ENCODE measurements around the gene OR8D4. TPM values are rescaled to one million over a fixed set of nuclear protein-coding genes. Genes with fewer than 3 reads are reported as not detected.

Gene OR8D4
- total RNA-seq (2021), result not detected in 2 replicates
- long read RNA-seq, result 0 reads

DNA sequence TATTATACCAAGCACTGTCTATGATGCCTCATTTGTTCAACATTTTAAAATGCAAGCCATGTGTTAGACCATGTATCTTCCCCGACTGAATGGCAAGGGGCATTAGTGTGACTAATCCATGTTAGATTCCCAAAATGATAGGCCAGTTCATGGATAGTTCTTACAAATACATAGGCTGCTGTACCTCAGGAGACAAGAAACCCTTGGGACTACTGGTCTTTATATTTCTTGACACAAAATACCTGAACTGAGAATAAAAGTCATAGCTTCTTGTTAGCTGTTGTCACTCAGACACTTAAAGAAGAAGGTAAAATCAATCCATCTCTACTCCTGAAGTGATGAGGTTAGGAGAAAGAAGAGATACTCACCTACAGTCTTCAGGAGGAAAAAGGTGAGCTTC, at the start of gene OR8D4:
OR8D4 (plus strand) TSS at position 301 of the 400 bp plus-strand sequence. CDS start 4,265 bp downstream, outside the sequence.
- H2BK12ac ChIP-seq (ENCODE audit: insufficient read length, low read depth, low read length), result no peak within 1 kb of the TSS
- H2BK5ac ChIP-seq (ENCODE audit: insufficient read length, low read length), result no peak within 1 kb of the TSS
- H3K27ac Mint-ChIP-seq, result no peak within 1 kb of the TSS
- no peak within 1 kb of the TSS for H3K4me3 Mint-ChIP-seq
- no peak within 1 kb of the TSS for H3K23ac ChIP-seq (ENCODE audit: insufficient read length, low read depth, low read length)
- H2BK15ac ChIP-seq (ENCODE audit: low read depth, low read length), result no peak within 1 kb of the TSS
- H3K79me1 ChIP-seq (ENCODE audit: insufficient read depth, low read depth, low read length, poor library complexity, severe bottlenecking), result no peaks in the 10 kb centered on the region
- no peak within 1 kb of the TSS for H3T11ph ChIP-seq (ENCODE audit: low read length)
- no peak within 1 kb of the TSS for H4K8ac ChIP-seq (replicated peaks; ENCODE audit: insufficient read length, low read depth, low read length)
- H3K27me3 Mint-ChIP-seq (ENCODE audit: low read depth), result no peaks in the 10 kb centered on the region
- no peak within 1 kb of the TSS for H3K18ac ChIP-seq (ENCODE audit: insufficient read length, low read depth, low read length)
- H2BK20ac ChIP-seq (ENCODE audit: low read depth, low read length, poor library complexity, severe bottlenecking), result no peak within 1 kb of the TSS
- H3K9me3 ChIP-seq (ENCODE audit: control insufficient read depth, low read depth, low read length), result no peaks in the 10 kb centered on the region
- no peaks in the 10 kb centered on the region for H3K9me3 Mint-ChIP-seq
- no peak within 1 kb of the TSS for H3K56ac ChIP-seq (ENCODE audit: insufficient read length, low read depth, low read length)
- H3K4me2 ChIP-seq (ENCODE audit: insufficient read depth, insufficient read length, low read length), result no peak within 1 kb of the TSS
- no peaks in the 10 kb centered on the region for H3K79me2 ChIP-seq (ENCODE audit: insufficient read depth, low read length)
- no peak within 1 kb of the TSS for H3K4ac ChIP-seq (ENCODE audit: low read depth, low read length)
- no peak within 1 kb of the TSS for H3K9ac ChIP-seq (ENCODE audit: extremely low read depth, insufficient read length, low read length)
- no peak within 1 kb of the TSS for H2AK5ac ChIP-seq (ENCODE audit: insufficient read length, low read length)
- no peak within 1 kb of the TSS for H3K27ac ChIP-seq (ENCODE audit: insufficient read length, low read depth, low read length)
- H3K36me3 Mint-ChIP-seq (ENCODE audit: insufficient read depth in 1 of 3, low read depth in 3 of 3), result no peaks in the 10 kb centered on the region
- no peaks in the 10 kb centered on the region for H4K20me1 ChIP-seq (ENCODE audit: control insufficient read depth, insufficient read depth, insufficient read length)
- TF ChIP-seq, protein P1, sequence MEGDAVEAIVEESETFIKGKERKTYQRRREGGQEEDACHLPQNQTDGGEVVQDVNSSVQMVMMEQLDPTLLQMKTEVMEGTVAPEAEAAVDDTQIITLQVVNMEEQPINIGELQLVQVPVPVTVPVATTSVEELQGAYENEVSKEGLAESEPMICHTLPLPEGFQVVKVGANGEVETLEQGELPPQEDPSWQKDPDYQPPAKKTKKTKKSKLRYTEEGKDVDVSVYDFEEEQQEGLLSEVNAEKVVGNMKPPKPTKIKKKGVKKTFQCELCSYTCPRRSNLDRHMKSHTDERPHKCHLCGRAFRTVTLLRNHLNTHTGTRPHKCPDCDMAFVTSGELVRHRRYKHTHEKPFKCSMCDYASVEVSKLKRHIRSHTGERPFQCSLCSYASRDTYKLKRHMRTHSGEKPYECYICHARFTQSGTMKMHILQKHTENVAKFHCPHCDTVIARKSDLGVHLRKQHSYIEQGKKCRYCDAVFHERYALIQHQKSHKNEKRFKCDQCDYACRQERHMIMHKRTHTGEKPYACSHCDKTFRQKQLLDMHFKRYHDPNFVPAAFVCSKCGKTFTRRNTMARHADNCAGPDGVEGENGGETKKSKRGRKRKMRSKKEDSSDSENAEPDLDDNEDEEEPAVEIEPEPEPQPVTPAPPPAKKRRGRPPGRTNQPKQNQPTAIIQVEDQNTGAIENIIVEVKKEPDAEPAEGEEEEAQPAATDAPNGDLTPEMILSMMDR (conservative IDR thresholded peaks at IDR 0.05), result no peak
- H3K4me1 Mint-ChIP-seq, result peaks cover 11 to 16% of the 10 kb centered on the region in 2 experiments
- no peaks in the 10 kb centered on the region for H3K27me3 ChIP-seq (ENCODE audit: insufficient read depth, low read length)
- no peaks in the 10 kb centered on the region; the same call in 1 of the 2 replicates for H3K4me1 ChIP-seq (ENCODE audit: insufficient read depth, low read length)
- no peak within 1 kb of the TSS for H3K14ac ChIP-seq (ENCODE audit: insufficient read depth, low read length)
- H2AFZ ChIP-seq (ENCODE audit: low read length), result no peak within 1 kb of the TSS
- no peak within 1 kb of the TSS for H4K91ac ChIP-seq (ENCODE audit: insufficient read length, low read depth, low read length)
- H3K23me2 ChIP-seq (ENCODE audit: insufficient read length, low read depth, low read length, poor library complexity, severe bottlenecking), result no peaks in the 10 kb centered on the region
- H4K5ac ChIP-seq (ENCODE audit: insufficient read length, low read depth, low read length), result no peak within 1 kb of the TSS
- no peak for DNase-seq
- no peak within 1 kb of the TSS for H2BK120ac ChIP-seq (ENCODE audit: low read depth, low read length, poor library complexity, severe bottlenecking)
- no CpG with 5 or more reads among the region's 1 CpG for WGBS (ENCODE audit: extremely low coverage, insufficient read length, low lambda C conversion rate)

All from H9 (cell line).